Endothelial cell of umbilical vein (primary cell): Measurements from ENCODE around the gene PHF12. TPM values are rescaled to one million over a fixed set of nuclear protein-coding genes. Genes with fewer than 3 reads are reported as not detected.

Experiments
- BruUV-seq: library from RNA; stranded (reverse); fragments of 400-500 nt; replicated peaks from 2 replicates; lab custom pipeline; 2021; lab: Mats Ljungman, UMichigan
- CTCF ChIA-PET: fragments of 300-600, 350-600 bp; sonication (Branson Sonifier 250); formaldehyde crosslinking; loops from one replicate; lab custom pipeline; 2021; ENCODE audit warnings: antibody characterized with exemption, inconsistent platforms; lab: Charles Lee
- POLR2A ChIA-PET: fragments of 300-600, 350-600 bp; sonication (Branson Sonifier 250); formaldehyde crosslinking; loops from one replicate; lab custom pipeline; 2021; ENCODE audit warnings: antibody characterized with exemption, inconsistent platforms; lab: Charles Lee
- DNase-seq: peaks from one replicate; pipeline ENCODE4 v3.0.0-alpha.2; 2011; ENCODE audit warnings: low read depth, low spot score
- FAIRE-seq: peaks from 2 replicates; lab custom pipeline; 2011; peaks lifted over from hg19 to GRCh38; lab: Jason Lieb, UNC
- H2AFZ ChIP-seq: 2 replicates; pipeline ENCODE4 v1.6.0; 2012; ENCODE audit warnings: low read depth, low read length, control low read depth, inconsistent platforms
- H3K27ac ChIP-seq: 2 replicates; pipeline ENCODE4 v1.5.1; 2011; ENCODE audit warnings: low read depth, mild to moderate bottlenecking, control low read depth, low read length, moderate library complexity; ENCODE audit not compliant: insufficient read depth
- H3K27me3 ChIP-seq, 2 experiments: 2 replicates each; pipeline versions ENCODE4 v1.6.0 to v1.6.1; 2011; ENCODE audit warnings: low read length in 2 of 2, mixed read lengths in 1 of 2; ENCODE audit not compliant: control insufficient read depth in 2 of 2, insufficient read depth in 2 of 2
- H3K36me3 ChIP-seq, 2 experiments: 2 replicates in 1 of 2; 3 replicates in 1 of 2; pipeline ENCODE4 v1.5.1; 2011; ENCODE audit warnings: low read length in 2 of 2, mild to moderate bottlenecking in 1 of 2, moderate library complexity in 1 of 2; ENCODE audit not compliant: control insufficient read depth in 2 of 2, insufficient read depth in 2 of 2; ENCODE audit errors: extremely low read depth in 1 of 2
- H3K4me1 ChIP-seq: 3 replicates; pipeline ENCODE4 v1.5.1; 2011; ENCODE audit warnings: mild to moderate bottlenecking, low read length; ENCODE audit not compliant: control insufficient read depth, insufficient read depth; ENCODE audit errors: extremely low read depth
- H3K4me2 ChIP-seq: 2 replicates; pipeline ENCODE4 v1.6.1; 2011; ENCODE audit warnings: low read length, control low read depth, mixed read lengths; ENCODE audit not compliant: insufficient read depth
- H3K4me3 ChIP-seq, 3 experiments: fragments of 200-600 bp in 1 of 3; sonication (generic), shearing (Covaris generic) in 1 of 3; replicated peaks in 1 of 3; 2 replicates each; pipeline ENCODE4 v1.5.1; 2011 to 2016; ENCODE audit warnings: control low read depth in 3 of 3, low read length in 3 of 3, mild to moderate bottlenecking in 2 of 3, inconsistent platforms in 1 of 3, low read depth in 1 of 3, moderate library complexity in 1 of 3; ENCODE audit not compliant: insufficient read depth in 1 of 3
- H3K79me2 ChIP-seq: 2 replicates; pipeline ENCODE4 v1.6.0; 2012; ENCODE audit warnings: low read length, inconsistent platforms; ENCODE audit not compliant: control insufficient read depth, insufficient read depth
- H3K9ac ChIP-seq: replicated peaks from 2 replicates; pipeline ENCODE3; 2011; ENCODE audit warnings: low read length, control low read depth; ENCODE audit not compliant: insufficient read depth; ENCODE audit errors: extremely low read depth
- H3K9me1 ChIP-seq: replicated peaks from 3 replicates; pipeline ENCODE4 v1.6.0; 2011; ENCODE audit warnings: mild to moderate bottlenecking, low read length; ENCODE audit not compliant: control insufficient read depth, insufficient read depth; ENCODE audit errors: extremely low read depth
- H3K9me3 ChIP-seq: replicated peaks from 2 replicates; pipeline ENCODE4 v1.5.1; 2012; ENCODE audit warnings: low read length, inconsistent platforms; ENCODE audit not compliant: control insufficient read depth, insufficient read depth
- H4K20me1 ChIP-seq: replicated peaks from 2 replicates; pipeline ENCODE3; 2011; ENCODE audit warnings: mild to moderate bottlenecking, low read length; ENCODE audit not compliant: control insufficient read depth, insufficient read depth; ENCODE audit errors: extremely low read depth
- CTCF ChIP-seq, 2 donors: IDR thresholded peaks; 1 replicate in 1 of 2; 2 replicates in 1 of 2; pipeline ENCODE4 v1.5.1; 2011; ENCODE audit warnings: low read length in 2 of 2, mild to moderate bottlenecking in 2 of 2, moderate library complexity in 2 of 2, control low read depth in 1 of 2, inconsistent platforms in 1 of 2, low read depth in 1 of 2; ENCODE audit not compliant: insufficient read depth in 1 of 2; ENCODE audit errors: extremely low read depth in 1 of 2
- EZH2 ChIP-seq: IDR thresholded peaks from 2 replicates; pipeline ENCODE4 v1.6.1; 2012; ENCODE audit warnings: borderline replicate concordance, low read depth, mild to moderate bottlenecking, moderate library complexity, low read length, inconsistent platforms; ENCODE audit not compliant: severe bottlenecking
- FOS ChIP-seq: IDR thresholded peaks from 2 replicates; pipeline ENCODE4 v1.6.1; 2011; ENCODE audit warnings: mild to moderate bottlenecking, low read length, moderate library complexity, borderline replicate concordance; ENCODE audit not compliant: insufficient read depth
- GATA2 ChIP-seq: IDR thresholded peaks from 2 replicates; pipeline ENCODE4 v1.7.0; 2011; ENCODE audit warnings: low read depth, mild to moderate bottlenecking, moderate library complexity, mixed read lengths, low read length; ENCODE audit not compliant: insufficient read length, insufficient read depth
- JUN ChIP-seq: IDR thresholded peaks from 2 replicates; pipeline ENCODE4 v1.6.1; 2011; ENCODE audit warnings: borderline replicate concordance, low read depth; ENCODE audit not compliant: insufficient read length, insufficient read depth
- MAX ChIP-seq: IDR thresholded peaks from 2 replicates; pipeline ENCODE4 v1.6.1; 2011; ENCODE audit not compliant: insufficient read depth, insufficient read length
- MYC ChIP-seq: IDR thresholded peaks from one replicate; pipeline ENCODE4 v1.6.1; 2011; ENCODE audit warnings: mild to moderate bottlenecking, low read depth, low read length
- POLR2A ChIP-seq: IDR thresholded peaks from 2 replicates; pipeline ENCODE4 v1.6.1; 2012; ENCODE audit warnings: low read depth, mild to moderate bottlenecking, control low read depth, low read length
- POLR2AphosphoS5 ChIP-seq: IDR thresholded peaks from 2 replicates; pipeline ENCODE4 v1.6.1; 2012; ENCODE audit warnings: low read depth, mild to moderate bottlenecking, control low read depth, low read length, moderate library complexity; ENCODE audit not compliant: insufficient read depth
- dilution Hi-C: fragments of 300-500 bp; cut with MboI; formaldehyde crosslinking; loops from one replicate; pipeline ENCODE4 v1.15.0; 2019; ENCODE audit warnings: low sequenced_read_pairs; ENCODE audit not compliant: extremely low pct_ligation_motif_present
- intact Hi-C: fragments of 100-400 bp; cut with micrococcal nuclease; formaldehyde crosslinking; loops from one replicate; pipeline ENCODE4 v1.10.0; 2022
- polyA plus RNA-seq, 4 experiments: library from polyadenylated mRNA; depleted of rRNA in 3 of 4; stranded (reverse) in 3 of 4; unstranded in 1 of 4; fragments of >200 nt; gene quantifications; 2 replicates each; pipeline versions ENCODE4 v1.2.1 to v1.2.3, GENCODE V29; 2011 to 2012; ENCODE audit warnings: missing spikeins in 1 of 4
- total RNA-seq: library from RNA; stranded (reverse); gene quantifications from 2 replicates; pipeline ENCODE4 v1.2.3, GENCODE V29; 2021

PHF12 gene
- total and polyA plus RNA-seq, 2 donors (not counting 3 experiments of a cell fraction or from before 2014, with no cell fraction given): 26.6 to 44.2 TPM

DNA sequence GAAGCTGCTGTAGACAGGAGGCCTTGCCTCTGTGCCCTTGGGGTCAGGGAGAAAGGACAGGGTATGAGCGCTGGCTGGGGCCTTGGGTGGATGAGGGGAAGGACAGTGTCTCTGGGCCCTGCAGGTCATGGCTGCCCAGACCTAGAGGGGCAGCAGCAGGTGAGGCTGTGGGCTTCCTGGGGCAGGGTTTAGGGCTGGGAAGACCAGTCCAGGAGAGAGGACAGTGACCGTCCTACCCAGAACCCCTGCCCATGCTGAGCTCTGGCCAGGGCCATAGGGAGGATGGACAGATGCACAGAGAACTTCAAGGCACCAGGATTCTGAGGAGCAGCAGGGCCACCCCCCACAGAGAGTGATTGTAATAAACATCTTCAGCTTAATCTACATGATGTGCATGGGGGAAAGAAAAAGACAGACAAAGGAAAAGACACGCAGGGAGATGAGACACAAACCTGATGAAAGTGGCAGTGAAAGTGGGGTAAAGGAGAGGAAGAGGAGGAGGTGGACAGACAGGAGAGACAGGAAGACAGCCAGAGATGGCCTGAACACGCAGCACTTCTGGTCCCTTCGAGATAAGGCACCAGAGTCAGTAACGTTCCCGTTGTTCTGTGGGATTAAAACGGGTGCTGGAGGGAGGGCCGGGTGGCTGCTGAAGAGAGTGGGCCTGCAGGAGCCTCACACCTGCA, 71.3 kb downstream of the PHF12 start:
- TSS peak; percentile 55 for BruUV-seq
- DNase-seq (no peak), FAIRE-seq (no peak)
- intact Hi-C loops (loop anchor here (1.0 to 2.0 kb wide), 2 partner anchors 13 to 153 kb away; no protein-coding TSS in a partner anchor), dilution Hi-C loops (no loop called here)
- no peak overlapping the region for H3K4me3 ChIP-seq
- peaks cover 11 to 51% of the 10 kb centered on the region in 2 experiments for H3K36me3 ChIP-seq
- POLR2A ChIA-PET: no interaction called here
- H2AFZ ChIP-seq: no peak overlapping the region
- H3K9me1 ChIP-seq: no peaks in the 10 kb centered on the region
- no peaks in the 10 kb centered on the region for H4K20me1 ChIP-seq
- H3K9me3 ChIP-seq: no peaks in the 10 kb centered on the region
- H3K27me3 ChIP-seq: no peaks in the 10 kb centered on the region
- no peaks in the 10 kb centered on the region for H3K4me1 ChIP-seq
- H3K79me2 ChIP-seq: no peaks in the 10 kb centered on the region
- TF ChIP-seq EZH2: no peak
- TF ChIP-seq GATA2: no peak
- TF ChIP-seq MYC: no peak
- no peak for TF ChIP-seq CTCF (IDR thresholded peaks at IDR 0.05; ENCODE audit: extremely low read depth in 1 of 2, insufficient read depth in 1 of 2, low read depth in 1 of 2, low read length in 2 of 2)
- no peak for TF ChIP-seq POLR2A
- no peak for TF ChIP-seq FOS
- no peak for TF ChIP-seq JUN
- no peak for TF ChIP-seq POLR2AphosphoS5
- no peak for TF ChIP-seq MAX
- no peak overlapping the region for H3K4me2 ChIP-seq
- CTCF ChIA-PET: interaction anchor here (1.6 to 3.0 kb wide), 8 partner anchors 10 to 153 kb away, joined by 6 to 47 read pairs (median 13); partner anchors contain the start of genes NEK8 and TLCD1
- H3K9ac ChIP-seq: no peak overlapping the region
- H3K27ac ChIP-seq: no peak overlapping the region
